COLO668 (cell line): ENCODE measurements around the gene ITIH2.

ENCODE experiments used
- DNase-seq: peaks from one replicate; lab custom pipeline; 2025; ENCODE audit not compliant: unreplicated experiment; lab: John Stamatoyannopoulos, UW

ITIH2 gene

DNA sequence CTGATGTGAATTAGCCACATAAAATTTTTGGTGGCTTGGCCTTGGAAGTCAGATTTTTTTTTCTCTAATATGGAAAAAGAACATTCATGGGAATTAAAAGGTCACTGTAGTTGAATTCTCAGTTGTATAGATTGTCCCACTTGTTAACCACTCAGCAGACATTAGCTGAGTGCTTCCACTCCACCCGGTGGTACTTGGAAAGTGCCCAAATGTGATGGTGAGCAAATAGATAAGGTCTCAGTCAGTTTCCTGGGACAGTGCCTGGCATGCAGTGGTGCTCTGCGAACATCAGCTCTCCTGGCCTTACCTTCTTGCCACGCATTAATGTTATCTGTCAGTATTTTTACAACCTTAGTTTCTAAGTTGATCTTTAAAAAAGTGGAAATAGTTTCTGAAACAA lies 86.3 kb downstream of the ITIH2 start:
- DNase-seq, result no peak

- DNase-seq, result no peak
These were observed 89.4 kb downstream of the ITIH2 start for GRCh38 chr10:7792541-7792940.

DNA sequence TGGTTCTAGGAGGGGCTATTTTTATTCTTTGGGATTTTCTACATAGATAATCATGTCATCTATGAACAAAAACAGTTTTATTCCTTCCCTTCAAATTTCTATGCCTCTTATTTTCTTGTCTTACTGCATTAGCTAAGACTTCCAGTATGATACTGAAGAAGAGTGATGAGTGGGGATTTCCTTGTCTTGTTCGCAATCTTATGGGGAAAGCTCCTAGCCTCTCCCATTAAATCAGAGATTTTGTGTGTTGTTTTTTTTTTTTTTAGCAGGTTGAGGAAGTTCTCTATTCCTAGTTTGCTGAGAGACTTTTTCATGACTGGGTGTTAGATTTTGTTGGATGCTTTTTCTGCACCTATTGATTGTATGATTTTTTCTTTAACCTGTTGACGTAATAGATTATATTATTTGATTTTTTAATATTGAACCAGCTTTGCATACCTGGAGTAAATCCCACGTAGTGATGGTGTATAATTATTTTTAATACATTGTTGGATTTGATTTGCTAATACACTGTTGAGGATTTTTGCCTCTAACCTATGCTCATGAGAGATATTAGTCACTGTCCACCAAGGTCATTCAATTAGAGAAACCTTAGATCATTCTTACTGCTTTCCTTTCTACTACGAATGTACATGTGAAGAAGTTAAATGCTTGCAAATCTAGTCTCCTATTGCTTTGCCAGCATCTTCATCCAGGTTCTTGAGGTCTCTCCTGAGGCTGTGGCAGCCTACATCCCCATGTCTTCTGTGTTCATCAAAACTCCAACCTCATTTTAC lies 91.3 kb downstream of the ITIH2 start:
- DNase-seq, result no peak

- DNase-seq, result no peak
These were observed 92.5 kb downstream of the ITIH2 start for GRCh38 chr10:7795605-7796004.

DNA sequence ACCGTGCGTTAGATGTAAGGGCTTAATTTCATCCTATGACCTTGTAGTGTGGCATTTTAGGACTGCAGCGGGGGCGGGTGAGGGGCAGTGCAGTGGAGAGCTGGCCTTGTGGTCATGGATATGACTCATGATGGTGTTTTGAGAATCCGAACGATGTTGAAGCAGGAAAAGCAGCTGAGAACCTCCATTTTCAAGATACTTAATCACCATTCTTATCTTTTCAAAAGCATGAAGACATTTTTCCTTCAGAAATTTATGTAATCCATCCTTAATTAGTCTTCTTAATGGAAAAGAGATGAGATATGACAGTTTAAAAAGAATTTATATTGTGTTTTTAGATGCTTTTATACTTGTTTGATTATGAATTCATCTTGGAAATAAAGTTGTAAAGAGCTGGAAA lies 94.5 kb downstream of the ITIH2 start:
- DNase-seq, result no peak
